Gastroesophageal sphincter (tissue), 4 donors: ENCODE data around the gene ITGB6. TPM values are rescaled to one million over a fixed set of nuclear protein-coding genes. Genes with fewer than 3 reads are reported as not detected.

Experiments used
- ATAC-seq: fragments of 150-250 bp; one replicate; pipeline ENCODE4 v1.9.1; 2016; ENCODE audit warnings: mild to moderate bottlenecking, moderate library complexity
- H3K27ac ChIP-seq, 4 donors: fragments of 200-600 bp; sonication (generic) in 3 of 4; 1 replicate in 3 of 4; 2 replicates in 1 of 4; pipeline ENCODE4 v1.5.1; 2016 to 2019
- H3K27me3 ChIP-seq: fragments of 200-600 bp; sonication (generic); one replicate; pipeline ENCODE4 v1.5.1; 2019
- H3K36me3 ChIP-seq, 2 donors: fragments of 200-600 bp; sonication (generic); one replicate each; pipeline ENCODE4 v1.5.1; 2019; ENCODE audit warnings: control low read depth in 1 of 2
- H3K4me1 ChIP-seq, 3 donors: fragments of 200-600 bp; sonication (generic); 1 replicate in 2 of 3; 2 replicates in 1 of 3; pipeline ENCODE4 v1.5.1; 2016 to 2019; ENCODE audit warnings: control low read depth in 2 of 3
- H3K4me3 ChIP-seq, 2 donors: fragments of 200-600 bp; sonication (generic); one replicate each; pipeline ENCODE4 v1.5.1; 2019; ENCODE audit warnings: mild to moderate bottlenecking in 1 of 2, moderate library complexity in 1 of 2
- H3K9me3 ChIP-seq, 3 donors: fragments of 200-600 bp; sonication (generic); one replicate each; pipeline ENCODE4 v1.5.1; 2017 to 2019; ENCODE audit warnings: control low read depth in 2 of 3
- CTCF ChIP-seq, 4 experiments: fragments of 200-600 bp in 2 of 4; fragments of 450-650 bp in 2 of 4; sonication (generic) in 1 of 4; IDR thresholded peaks; one replicate each; pipeline ENCODE4 v1.5.1; 2017 to 2019; ENCODE audit warnings: antibody characterized with exemption in 4 of 4, mild to moderate bottlenecking in 2 of 4, moderate library complexity in 2 of 4
- EP300 ChIP-seq: sonication (generic); formaldehyde crosslinking; IDR thresholded peaks from one replicate; pipeline ENCODE4 v1.6.1; 2017; ENCODE audit warnings: antibody characterized with exemption, mild to moderate bottlenecking
- POLR2A ChIP-seq, 2 donors: fragments of 450-650 bp; IDR thresholded peaks; one replicate each; pipeline ENCODE4 v1.6.1; 2017; ENCODE audit warnings: antibody characterized with exemption in 2 of 2, mild to moderate bottlenecking in 2 of 2, moderate library complexity in 1 of 2
- POLR2AphosphoS5 ChIP-seq: sonication (generic); formaldehyde crosslinking; IDR thresholded peaks from one replicate; pipeline ENCODE4 v1.6.1; 2017; ENCODE audit warnings: antibody characterized with exemption
- WGBS, 2 donors: methylation state at CpG; one replicate each; pipeline ENCODE4 v1.1.5; 2018; ENCODE audit warnings: low coverage in 1 of 2; 5-methylcytosine and 5-hydroxymethylcytosine counted together
- total RNA-seq, 4 donors: library from RNA; depleted of rRNA; stranded (reverse); fragments of >200 nt; gene quantifications; one replicate each; pipeline ENCODE4 v1.1.0, GENCODE V29; 2016

Gene ITGB6
- total RNA-seq, 4 donors from 2014 or later: 2.2 TPM; not detected in 3

DNA sequence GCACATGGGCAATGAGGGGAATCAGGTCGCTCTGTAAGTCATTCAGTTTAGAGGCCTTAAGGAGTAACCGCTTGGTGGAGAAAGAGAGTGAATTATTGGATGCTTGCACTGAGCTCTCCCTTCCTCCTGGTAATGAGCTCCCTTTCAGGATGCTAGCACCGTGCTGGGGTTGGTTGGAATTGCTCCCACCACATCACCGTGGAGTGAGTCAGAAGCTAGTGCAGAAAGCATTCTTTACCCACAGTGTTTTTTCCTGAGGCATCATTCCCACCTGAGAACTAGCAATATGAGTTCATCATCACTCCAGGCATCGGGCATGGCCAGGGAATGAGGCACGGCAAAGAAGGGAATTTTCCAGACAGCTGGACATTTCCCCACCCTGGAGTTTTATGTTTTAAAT is 57.6 kb downstream of the ITGB6 start:
- Histone ChIP-seq H3K36me3 (no peaks in the 10 kb centered on the region), H3K27ac (no peak overlapping the region), H3K27me3 (no peaks in the 10 kb centered on the region), H3K9me3 (no peaks in the 10 kb centered on the region), H3K4me3 (no peak overlapping the region), H3K4me1 (no peaks in the 10 kb centered on the region)
- no peak for ATAC-seq
- TF ChIP-seq EP300: no peak
- no peak for TF ChIP-seq CTCF (IDR thresholded peaks at IDR 0.05)
- TF ChIP-seq POLR2AphosphoS5: no peak
- TF ChIP-seq POLR2A (IDR thresholded peaks at IDR 0.05): no peak
- 86 to 93% methylated on average over 5 to 6 of the region's 6 CpGs for WGBS, 2 donors

- no peak for ATAC-seq
- no peak overlapping the region for H3K27ac ChIP-seq
- no peak overlapping the region for H3K4me3 ChIP-seq
- no peak for TF ChIP-seq EP300
- no peak for TF ChIP-seq CTCF (IDR thresholded peaks at IDR 0.05)
- no peak for TF ChIP-seq POLR2A (IDR thresholded peaks at IDR 0.05)
- no peak for TF ChIP-seq POLR2AphosphoS5
- no peaks in the 10 kb centered on the region for H3K36me3 ChIP-seq
- no peaks in the 10 kb centered on the region for H3K9me3 ChIP-seq
- no peaks in the 10 kb centered on the region for H3K4me1 ChIP-seq
- no peaks in the 10 kb centered on the region for H3K27me3 ChIP-seq
- WGBS, 2 donors: 40 to 79% methylated on average over 3 of the region's 3 CpGs
Observed at GRCh38 chr2:160141912-160142311, 58.2 kb downstream of the ITGB6 start.

DNA sequence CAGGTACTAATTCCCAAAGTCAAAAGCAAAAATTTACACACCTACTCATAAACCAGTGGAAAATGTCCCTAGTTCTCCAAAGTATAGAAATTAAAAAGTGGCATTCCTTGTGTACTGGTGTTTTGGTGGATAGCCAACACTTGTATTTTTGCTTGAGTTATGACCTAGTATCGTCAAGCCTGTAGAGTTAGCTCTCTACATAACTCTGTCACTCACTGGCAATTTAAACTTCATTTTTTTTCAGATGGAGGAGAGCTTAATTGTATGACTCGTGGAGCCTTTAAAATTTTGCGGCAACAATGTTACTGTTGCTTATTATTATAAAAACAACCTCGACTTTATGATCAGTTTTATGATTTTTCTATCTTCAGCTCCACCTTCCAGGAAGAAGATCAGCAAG is 58.7 kb downstream of the ITGB6 start:
- Histone ChIP-seq H3K4me3 (no peak overlapping the region), H3K9me3 (no peaks in the 10 kb centered on the region), H3K36me3 (no peaks in the 10 kb centered on the region), H3K27me3 (no peaks in the 10 kb centered on the region), H3K4me1 (no peaks in the 10 kb centered on the region), H3K27ac (no peak overlapping the region)
- ATAC-seq: no peak
- TF ChIP-seq EP300: no peak
- no peak for TF ChIP-seq POLR2A (IDR thresholded peaks at IDR 0.05)
- TF ChIP-seq POLR2AphosphoS5: no peak
- TF ChIP-seq CTCF (IDR thresholded peaks at IDR 0.05): no peak
- WGBS, 2 donors: 41 to 60% methylated on average over 4 of the region's 4 CpGs

- Histone ChIP-seq H3K4me1 (no peaks in the 10 kb centered on the region), H3K27me3 (no peaks in the 10 kb centered on the region), H3K36me3 (no peaks in the 10 kb centered on the region), H3K9me3 (no peaks in the 10 kb centered on the region), H3K4me3 (no peak overlapping the region), H3K27ac (no peak overlapping the region)
- 68 to 83% methylated on average over 2 to 4 of the region's 4 CpGs for WGBS, 2 donors
- no peak for ATAC-seq
- TF ChIP-seq EP300: no peak
- TF ChIP-seq POLR2AphosphoS5: no peak
- no peak for TF ChIP-seq POLR2A (IDR thresholded peaks at IDR 0.05)
- no peak for TF ChIP-seq CTCF (IDR thresholded peaks at IDR 0.05)
Observed at GRCh38 chr2:160140471-160140870, 59.6 kb downstream of the ITGB6 start.

DNA sequence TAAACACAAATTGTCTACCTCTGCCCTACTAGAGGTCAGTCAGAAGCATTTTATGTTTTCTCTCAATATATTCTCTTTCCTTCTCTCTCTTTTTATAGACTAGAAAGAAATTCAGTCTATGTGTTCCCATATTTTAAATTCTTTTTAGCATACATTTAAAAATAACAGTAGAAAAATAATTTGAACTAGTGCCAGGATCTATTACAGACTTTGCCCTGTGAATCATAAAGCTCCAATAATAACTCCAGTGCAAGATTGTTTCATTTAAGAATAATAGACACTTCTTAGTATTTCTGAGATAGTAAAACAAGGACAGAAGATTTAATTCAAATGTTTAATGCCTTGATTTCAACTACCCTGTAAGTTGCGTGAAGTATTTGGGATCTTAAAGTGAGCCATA is 60.1 kb downstream of the ITGB6 start:
- Histone ChIP-seq H3K27ac (no peak overlapping the region), H3K9me3 (no peaks in the 10 kb centered on the region), H3K36me3 (no peaks in the 10 kb centered on the region), H3K27me3 (no peaks in the 10 kb centered on the region), H3K4me3 (no peak overlapping the region), H3K4me1 (no peaks in the 10 kb centered on the region)
- no peak for ATAC-seq
- 55 to 90% methylated on average over 1 of the region's 1 CpG for WGBS, 2 donors
- TF ChIP-seq POLR2AphosphoS5 (no peak), POLR2A (IDR thresholded peaks at IDR 0.05) (no peak)
